ENCODE data around the gene TTN.
"Not testable (repeated sequence)": the region's sequence is repeated elsewhere in the genome, so short reads cannot be mapped to it uniquely, and the experiment has no call there.

Gene TTN

DNA sequence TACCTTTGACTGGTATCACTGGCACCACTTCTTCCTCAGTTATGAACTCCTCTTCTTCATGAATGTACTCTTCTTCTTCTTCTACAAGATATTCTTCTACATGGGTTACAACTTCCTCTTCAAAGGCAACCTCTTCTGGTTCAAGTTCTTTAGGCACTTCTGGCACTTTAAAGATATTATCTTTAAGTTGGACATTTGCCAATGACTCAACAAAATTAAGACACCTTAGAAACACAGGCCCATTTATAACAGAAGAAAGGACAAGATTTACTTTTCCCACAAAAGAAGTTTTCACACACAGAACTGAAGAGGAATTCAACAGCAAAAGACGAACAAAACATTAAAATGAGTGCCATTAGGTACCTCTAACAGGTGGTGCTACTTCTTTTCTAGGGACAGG, 127.3 kb downstream of the TTN start:
- DNase-seq (ENCODE audit: insufficient read length, low spot score) (no peak), FAIRE-seq (no peak)

DNA sequence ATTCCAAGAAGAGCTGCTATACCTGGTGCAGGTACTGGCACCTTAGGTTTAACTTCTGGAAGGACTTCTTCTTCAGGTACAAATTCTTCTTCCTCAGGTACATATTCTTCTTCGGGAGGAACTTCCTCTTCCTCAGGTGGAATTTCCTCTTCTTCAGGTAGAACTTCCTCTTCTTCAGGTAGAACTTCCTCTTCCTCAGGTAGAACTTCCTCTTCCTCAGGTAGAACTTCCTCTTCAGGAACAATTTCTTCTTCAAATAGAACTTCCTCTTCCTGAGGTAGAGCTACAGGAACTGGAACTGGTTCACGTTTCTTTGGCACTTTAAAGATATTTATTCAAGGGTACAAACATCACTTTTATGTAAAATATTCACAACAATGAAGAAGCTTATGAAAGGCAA, 129.6 kb downstream of the TTN start:
- DNase-seq (ENCODE audit: insufficient read length, low spot score) (no peak), FAIRE-seq (no peak)

DNA sequence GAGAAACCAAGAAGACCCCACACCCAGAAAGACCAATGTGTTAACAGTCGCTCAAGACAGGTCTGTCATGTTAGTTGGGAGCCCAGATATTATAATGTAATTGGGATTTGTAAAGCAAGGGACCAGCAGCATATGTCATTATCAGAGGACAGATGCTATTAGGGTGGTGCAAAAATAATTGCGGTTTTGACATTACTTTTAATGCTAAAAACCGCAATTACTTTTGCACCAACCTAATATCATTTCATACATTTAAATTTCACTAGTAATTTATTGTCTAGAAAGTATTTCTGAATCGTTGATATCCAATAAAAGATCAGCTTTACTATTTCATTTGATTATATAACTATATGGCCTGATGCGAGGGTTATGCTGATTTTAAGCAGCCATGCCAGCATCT, 131.2 kb downstream of the TTN start:
- FAIRE-seq (no peak), DNase-seq (ENCODE audit: insufficient read length, low spot score) (no peak)

DNA sequence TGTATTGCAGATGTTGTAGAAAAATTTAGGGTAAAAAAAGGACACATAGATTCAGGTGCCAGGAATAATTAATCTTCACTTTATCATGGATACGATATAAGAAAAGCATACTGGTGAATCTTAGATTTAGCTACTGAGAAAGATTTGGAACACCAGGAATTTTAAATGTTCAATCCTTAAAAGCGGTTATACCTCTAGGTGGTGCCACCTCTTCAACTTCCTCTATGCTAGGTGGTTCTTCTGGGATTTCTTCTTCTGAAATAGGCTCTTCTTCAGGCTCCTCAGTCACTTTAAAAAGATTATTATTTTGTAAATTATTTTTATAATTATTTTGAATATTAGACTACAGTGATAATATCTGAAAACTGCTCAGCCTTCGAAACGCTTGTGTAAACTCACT, 133.1 kb downstream of the TTN start:
- FAIRE-seq (no peak), DNase-seq (ENCODE audit: insufficient read length, low spot score) (no peak)

DNA sequence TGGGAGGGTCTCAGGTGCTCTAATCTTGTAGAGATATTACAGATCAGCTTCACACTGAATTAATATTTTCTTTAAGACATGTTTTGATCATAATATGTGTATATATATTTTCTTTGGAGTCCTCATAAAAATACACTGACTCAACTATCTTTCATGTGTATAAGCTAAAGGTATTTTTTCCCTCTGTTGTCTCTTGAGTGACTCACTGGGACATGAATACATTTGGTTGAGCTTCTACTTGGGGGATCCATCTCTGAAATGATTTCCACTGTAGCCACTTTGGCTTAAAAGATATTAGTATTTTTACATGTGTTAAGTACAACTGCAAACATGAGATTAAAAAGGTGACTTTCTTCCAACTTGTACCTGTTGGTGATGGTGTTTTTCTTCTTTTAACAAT, 140.8 kb downstream of the TTN start:
- DNase-seq (ENCODE audit: insufficient read length, low spot score) (no peak), FAIRE-seq (no peak)

DNA sequence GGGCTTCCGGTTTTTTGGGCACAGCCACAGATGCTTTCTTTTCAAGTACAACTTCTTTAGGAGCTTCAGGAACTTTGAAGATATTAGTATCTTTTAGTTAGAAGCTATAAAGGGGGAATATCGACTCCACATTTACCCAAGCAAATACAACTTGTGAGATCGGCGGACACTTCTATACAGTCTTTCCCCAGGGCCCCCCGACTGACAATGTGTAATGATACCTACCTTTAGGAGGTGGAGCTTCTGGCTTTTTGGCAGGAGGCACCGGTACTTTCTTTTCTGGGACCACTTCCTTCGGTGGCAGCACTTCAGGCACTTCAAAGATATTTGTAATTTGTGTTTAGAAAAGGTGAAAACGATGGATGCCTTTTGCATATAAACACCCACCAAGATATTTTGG, 148.7 kb downstream of the TTN start:
- DNase-seq (ENCODE audit: insufficient read length, low spot score); FAIRE-seq: not testable (repeated sequence)

DNA sequence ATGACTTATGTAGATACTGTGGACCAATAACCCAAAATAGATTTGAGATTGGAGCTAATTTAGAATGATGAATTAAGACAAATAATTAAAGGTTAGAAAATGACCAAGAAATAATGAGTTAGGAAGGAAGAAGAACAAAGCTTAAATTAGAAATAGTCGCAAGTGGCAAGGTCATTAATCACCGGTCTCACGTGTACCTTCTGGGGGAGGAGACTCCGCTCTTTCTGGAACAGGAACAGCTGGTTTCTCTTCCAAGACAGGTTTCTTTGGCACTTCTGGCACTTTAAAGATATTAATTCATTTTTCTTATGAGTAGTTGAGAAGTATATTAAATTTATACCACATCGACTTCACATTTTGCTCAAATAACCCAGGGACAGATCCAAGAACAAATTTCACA, 156.7 kb downstream of the TTN start:
- FAIRE-seq: no peak
- no peak for DNase-seq (ENCODE audit: insufficient read length, low spot score)

DNA sequence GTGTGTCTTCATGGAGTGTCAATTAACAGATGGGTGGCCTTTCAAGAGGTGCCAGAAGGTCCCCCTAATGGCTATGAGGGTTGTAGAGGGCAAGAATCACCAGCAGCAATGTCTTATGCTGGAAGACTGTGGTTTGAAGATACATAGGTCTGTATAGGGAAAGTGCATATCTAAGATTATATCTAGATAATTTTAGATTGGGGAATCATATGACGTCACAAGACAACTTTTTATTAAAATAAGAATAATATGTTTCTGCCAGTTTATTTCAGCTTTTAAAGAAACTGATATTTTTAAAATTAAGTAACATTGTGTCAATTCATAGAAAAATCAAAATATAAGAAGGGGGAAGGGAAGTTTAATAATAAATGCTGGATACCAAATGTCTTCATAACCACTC, 162.3 kb downstream of the TTN start:
- no peak for DNase-seq (ENCODE audit: insufficient read length, low spot score)
- no peak for FAIRE-seq

DNA sequence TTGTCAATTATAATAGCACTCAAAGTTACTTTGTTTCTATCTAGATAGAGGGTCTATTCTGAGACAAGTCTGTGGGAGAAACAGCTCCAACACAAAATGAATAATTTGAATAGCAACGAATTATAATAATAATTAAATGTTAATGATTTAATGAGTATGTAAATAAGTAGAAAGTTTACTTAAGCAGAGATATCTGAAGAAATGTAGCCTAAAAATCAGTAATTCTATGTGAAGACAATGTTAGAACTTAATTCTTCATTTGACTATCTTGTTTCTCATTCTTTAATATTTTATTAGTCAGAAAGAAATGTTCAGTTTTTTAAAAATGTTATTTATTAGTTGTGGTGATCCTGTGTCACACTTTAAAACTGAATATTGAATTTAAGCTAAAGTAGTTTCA, 165.7 kb downstream of the TTN start:
- FAIRE-seq (no peak), DNase-seq (ENCODE audit: insufficient read length, low spot score) (no peak)

DNA sequence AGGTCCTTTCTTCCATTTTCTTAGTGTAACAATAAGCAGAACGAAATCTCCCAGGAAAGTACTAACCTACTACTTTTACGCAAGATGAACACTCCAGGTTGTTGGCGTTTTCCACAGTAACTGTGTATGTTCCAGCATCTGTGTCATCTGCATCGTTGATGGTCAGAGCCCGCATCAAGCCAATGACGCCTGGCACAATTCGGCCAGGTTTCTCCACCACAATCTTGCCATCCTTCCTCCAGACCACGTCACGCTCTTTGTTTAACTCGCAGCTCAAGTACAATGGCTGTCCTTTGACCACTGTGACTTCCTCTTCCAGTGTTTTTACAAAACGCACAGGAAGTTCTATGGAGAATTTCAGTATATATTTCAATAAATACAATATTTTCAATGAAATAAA, 171.3 kb downstream of the TTN start:
- FAIRE-seq (no peak), DNase-seq (ENCODE audit: insufficient read length, low spot score) (no peak)

DNA sequence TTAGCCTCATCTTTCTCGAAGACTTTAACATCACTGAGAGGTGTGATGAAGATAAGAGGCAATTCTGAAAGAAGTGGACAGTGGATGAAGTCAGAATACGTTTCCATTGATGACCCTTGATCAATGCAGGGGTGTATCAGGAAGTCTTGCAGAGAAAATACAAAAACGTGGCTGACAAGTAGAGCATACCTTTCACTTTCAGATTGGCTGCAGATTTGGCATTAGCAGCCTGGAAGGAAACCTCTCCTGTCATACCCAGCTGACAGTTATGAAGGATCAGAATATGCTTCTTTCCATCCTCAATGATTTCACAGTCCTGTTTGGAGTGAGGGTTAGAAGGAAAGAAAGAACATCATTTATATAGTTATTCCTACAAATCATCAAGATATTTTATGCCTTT, 174.5 kb downstream of the TTN start:
- DNase-seq (ENCODE audit: insufficient read length, low spot score): no peak

DNA sequence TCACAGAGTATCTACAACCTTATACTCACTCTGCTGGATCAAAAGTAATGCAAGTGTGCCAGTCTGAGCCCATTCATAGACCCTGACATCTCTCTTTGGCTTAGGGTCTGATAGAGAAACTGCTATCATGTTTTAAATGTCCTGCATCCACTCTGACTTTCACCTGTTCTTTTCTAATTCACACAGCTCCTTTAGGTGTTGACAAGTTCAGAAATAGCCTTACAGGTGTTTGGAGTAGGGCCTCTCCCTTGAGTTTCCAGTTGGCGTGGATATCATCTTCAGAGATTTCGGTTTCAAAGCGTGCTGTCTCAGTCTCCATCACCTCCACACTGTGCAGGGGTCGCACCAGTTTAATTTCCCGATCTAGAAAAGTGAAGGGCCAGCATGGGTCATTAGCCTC, 176.6 kb downstream of the TTN start:
- no peak for FAIRE-seq
- DNase-seq (ENCODE audit: insufficient read length, low spot score): no peak

More for the DNA sequence above, 174.5 kb downstream of the TTN start:
- no peak for FAIRE-seq

DNA sequence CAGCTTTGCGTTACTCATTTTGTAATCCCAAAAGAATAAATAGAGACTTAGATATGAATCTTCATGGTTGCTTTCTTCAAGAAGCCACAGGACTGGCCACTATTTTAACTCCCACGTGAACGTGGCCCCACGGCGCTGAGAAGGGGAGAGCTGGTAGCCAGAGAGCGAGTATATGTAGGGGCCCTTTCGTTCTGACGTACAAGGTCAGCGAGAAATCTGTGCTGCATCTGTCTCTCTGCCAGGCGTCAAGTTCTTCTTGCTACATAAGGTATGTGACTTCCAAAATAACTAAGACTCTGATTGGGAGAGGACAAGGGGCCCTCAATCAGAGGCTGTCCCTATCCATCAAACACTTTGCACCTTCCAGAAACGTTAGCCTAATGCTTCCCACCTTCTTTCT, 177.8 kb downstream of the TTN start:
- no peak for FAIRE-seq
- no peak for DNase-seq (ENCODE audit: insufficient read length, low spot score)

DNA sequence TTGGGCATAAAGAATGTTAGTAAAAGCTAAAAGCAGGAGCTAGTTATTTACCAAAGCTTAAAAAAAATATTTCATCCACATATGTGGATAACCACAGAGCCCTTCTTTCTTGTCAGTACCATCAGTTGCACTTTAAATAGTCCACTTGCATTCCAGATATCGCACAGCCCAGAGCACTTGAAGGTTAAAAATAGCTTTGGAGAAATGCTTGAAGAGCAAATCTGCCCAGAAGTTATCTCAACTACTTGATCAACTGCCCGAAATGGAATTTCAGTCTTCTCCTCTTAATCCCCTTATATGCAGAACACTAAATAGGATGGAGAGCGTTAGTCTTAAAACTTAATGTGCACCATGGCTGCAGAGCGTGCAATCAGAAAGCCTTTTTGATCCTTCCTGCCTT, 178.6 kb downstream of the TTN start:
- no peak for DNase-seq (ENCODE audit: insufficient read length, low spot score)
- no peak for FAIRE-seq

DNA sequence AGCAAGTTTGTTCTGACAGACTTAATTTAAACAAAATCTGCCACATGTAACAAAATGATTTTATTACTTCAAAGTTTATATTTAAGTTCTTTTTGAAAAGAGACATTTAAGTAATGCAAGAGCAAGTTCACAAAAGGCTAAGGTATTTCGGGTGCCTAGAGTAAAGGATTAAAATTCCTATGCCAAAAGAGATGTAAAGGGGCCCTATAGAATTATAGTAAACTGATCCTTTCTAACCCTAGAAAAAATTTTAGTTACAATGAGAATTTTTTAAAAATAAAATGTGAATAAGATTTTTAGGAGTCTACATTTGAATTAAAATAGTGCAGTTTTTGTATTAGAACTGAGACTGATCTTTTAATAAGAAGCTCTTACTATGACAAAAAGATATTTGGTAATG, 179.8 kb downstream of the TTN start:
- FAIRE-seq (no peak), DNase-seq (ENCODE audit: insufficient read length, low spot score) (no peak)

DNA sequence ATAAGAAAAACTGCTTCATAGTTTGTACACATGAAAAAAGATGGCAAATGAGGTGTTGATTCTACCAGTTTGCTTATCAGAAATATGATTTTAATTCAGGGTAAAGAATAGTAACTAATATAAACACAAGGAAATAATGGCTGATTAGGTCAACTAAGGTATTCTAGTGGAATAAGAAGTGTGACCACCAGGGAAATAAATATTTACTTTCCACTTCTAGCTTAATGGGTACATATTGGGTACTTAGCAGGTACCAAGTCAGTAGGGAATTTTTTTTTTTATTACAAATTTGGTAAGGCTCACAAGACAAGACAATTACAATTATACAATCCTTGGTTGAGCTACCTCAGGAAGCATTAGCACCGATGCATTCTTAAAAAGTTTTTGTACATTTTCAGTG, 191.3 kb downstream of the TTN start:
- FAIRE-seq: no peak

DNA sequence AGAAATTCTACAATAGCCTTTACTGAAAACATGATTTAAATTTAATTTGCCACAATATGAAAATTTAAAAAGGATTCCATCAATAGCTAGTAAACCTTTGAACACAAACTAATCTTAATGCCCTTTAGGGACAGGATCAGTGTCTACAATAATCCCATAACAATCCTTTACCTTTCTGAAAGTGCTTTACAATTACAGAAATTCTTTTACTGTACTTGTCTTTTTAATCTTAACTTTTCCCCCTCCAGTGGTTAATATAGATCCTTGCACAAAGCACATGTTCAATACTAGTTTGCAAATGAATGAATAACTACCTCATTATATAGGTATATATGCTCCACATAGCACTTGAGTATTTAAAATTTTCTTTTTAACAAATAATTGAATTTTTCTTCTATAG, 204.3 kb downstream of the TTN start:
- FAIRE-seq (no peak), DNase-seq (ENCODE audit: insufficient read length, low spot score) (no peak)

More for the DNA sequence above, 191.3 kb downstream of the TTN start:
- no peak for DNase-seq (ENCODE audit: insufficient read length, low spot score)

DNA sequence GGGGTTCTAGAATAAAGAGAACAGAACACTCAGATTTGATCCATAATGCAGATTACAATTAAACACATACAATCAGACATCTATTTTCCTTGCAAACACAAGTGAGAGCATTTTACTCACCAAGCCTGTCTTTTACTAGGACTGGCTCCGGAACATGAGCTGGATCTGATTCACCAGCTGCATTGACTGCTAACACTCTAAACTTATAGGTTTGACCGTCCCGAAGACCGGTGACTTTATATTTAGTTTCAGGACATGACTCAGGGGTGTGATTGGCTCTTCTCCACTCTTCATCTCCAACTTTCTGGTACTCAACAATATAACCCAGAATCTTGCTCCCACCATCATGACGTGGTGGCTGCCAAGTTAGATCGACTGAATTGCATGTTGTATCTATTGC, 214.6 kb downstream of the TTN start:
- no peak for FAIRE-seq

DNA sequence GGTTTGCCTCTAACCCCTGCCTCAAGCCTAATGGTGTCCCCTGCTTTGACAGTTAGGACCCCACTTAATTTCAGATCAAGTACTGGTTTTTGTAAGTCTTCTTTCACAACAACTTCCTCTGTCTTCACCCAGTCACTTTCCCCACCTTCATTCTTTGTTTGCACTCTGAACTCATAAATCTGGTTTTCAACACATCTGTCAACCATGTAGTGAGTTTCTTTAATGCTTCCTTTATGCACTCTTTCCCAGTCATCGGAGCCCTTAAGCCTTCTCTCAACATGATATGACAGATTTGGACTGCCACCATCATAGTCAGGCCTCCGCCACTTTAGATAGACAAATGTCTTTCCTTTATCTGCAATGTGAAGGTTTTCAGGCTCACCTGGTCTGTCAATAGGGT, 217.9 kb downstream of the TTN start:
- FAIRE-seq: no peak
- no peak for DNase-seq (ENCODE audit: insufficient read length, low spot score)

More for the DNA sequence above, 214.6 kb downstream of the TTN start:
- DNase-seq (ENCODE audit: insufficient read length, low spot score): no peak

DNA sequence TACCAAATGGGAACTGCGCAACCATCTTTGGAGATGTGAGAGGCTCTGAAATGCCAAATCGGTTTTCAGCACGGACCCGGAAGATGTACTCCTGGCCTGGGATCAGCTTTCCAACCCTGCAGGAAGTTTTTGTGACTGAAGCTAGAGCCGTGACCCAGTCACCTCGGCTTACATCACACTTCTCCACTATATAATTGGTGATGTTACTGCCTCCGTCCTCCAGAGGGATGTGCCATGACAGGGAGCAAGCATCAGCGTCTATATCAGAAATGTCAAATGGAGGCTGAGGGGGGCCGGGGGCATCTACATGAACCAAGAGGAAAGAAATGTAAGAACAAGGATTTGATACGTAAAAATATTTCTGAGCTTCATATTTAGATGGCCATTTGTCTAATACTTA, 222.6 kb downstream of the TTN start:
- FAIRE-seq (no peak), DNase-seq (ENCODE audit: insufficient read length, low spot score) (no peak)

DNA sequence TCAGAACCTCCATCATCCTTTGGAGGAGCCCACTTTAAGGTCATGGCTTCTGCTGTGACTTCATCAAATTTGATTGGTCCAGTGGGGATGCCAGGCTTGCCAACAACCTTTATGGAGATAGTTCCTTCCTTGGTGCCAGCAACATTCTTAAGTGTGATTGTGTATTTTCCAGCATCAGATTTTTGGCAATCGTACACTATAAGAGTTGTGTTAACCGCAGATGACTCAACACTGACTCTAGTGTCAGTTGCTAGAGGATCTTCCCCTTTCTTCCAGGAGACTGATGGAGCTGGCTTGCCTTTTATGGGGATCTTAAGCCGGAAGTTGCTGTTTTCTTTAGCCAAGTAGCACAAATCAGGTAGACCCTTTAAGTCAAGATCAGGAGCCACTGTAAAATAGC, 228.2 kb downstream of the TTN start:
- DNase-seq (ENCODE audit: insufficient read length, low spot score): peak; percentile 11
- FAIRE-seq: no peak

DNA sequence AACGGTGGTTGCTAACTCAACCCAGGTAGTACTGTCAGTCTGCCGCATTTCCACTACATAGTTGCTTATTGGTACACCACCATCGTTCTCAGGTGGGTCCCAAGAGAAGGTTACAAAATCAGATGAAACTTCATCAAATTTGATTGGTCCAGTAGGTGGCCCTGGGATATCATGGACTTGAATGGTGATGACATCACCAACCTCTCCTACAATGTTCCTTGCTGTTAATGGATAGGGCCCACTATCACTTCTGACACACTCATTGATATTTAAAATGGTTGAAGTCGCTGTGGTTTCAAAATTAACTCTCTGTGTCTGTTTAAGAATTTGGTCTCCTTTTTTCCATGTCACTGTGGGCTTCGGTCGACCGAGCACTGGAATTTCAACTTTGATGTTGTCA, 232.4 kb downstream of the TTN start:
- no peak for FAIRE-seq
- DNase-seq (ENCODE audit: insufficient read length, low spot score): no peak

DNA sequence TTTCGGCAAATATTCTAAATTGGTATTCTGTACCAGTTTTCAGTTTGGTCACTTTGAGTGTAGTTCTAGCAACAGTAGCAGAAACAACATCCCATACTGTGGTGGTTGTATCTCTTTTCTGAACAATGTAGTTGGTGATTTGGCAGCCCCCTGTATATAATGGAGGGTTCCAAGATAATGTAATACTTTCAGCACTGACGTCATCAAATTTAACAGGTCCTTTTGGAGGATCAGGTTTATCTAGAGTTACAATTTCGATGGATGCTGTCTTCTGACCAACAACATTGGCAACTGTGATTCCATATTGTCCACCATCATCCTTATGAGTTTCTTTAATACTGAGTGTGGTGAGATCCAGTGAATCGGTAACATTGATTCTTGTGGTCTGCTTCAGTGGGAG, 239.0 kb downstream of the TTN start:
- FAIRE-seq: no peak

DNA sequence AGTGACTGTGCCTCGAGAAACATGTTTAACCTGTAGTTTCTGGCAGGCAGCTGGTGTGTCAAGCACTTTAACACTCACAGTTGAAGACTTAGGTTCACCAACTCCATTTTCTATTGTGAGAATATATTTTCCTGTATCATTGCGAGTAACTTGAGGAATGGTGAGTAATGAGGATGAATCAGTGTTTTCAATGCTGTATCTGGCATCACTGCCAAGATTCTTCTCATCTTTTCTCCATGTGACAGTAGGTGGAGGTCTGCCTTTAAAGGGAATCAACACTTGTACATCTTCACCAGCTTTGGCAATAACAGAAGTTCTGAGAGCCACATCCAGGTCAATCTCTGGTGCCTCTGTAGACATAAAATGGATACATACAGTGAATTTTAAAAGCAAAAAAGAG, 254.2 kb downstream of the TTN start:
- FAIRE-seq (no peak), DNase-seq (ENCODE audit: insufficient read length, low spot score) (peak; percentile 6)

More for the DNA sequence above, 239.0 kb downstream of the TTN start:
- no peak for DNase-seq (ENCODE audit: insufficient read length, low spot score)

Data from HTR-8/SVneo (cell line).